ENCODE measurements around the gene CLINT1. TPM values are rescaled to one million over a fixed set of nuclear protein-coding genes. Genes with fewer than 3 reads are reported as not detected.

CLINT1 gene
- total RNA-seq, 1 donor: 78.6 TPM

DNA sequence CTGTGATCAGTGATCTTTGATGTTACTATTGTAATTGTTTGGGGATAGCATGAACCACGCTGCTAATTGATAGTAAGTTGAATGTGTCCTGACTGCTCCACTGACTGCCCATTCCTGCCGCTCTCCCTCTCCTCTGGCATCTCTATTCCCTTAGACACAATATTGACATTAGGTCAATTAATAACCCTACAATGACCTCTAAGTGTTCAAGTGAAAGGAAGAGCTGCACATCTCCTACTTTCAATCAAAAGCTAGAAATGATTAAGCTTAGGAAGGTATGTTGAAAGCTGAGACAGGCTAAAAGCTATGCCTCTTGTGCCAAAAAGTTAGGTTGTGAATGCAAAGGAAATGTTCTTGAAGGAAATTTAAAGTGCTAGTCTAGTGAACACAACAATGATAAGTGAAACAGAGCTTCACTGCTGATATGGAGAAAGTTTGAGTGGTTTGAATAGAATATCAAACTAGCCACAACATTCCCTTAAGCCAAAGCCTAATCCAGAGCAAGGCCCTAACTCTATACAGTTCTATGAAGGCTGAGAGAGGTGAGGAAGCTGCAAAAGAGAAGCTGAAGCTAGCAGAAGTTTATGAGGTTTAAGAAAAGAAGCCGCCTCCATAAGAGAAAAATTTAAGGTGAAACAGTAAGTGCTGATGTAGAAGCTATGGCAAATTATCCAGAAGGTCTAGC is 12.9 kb downstream of the CLINT1 start:
- TF ChIP-seq, protein P1, sequence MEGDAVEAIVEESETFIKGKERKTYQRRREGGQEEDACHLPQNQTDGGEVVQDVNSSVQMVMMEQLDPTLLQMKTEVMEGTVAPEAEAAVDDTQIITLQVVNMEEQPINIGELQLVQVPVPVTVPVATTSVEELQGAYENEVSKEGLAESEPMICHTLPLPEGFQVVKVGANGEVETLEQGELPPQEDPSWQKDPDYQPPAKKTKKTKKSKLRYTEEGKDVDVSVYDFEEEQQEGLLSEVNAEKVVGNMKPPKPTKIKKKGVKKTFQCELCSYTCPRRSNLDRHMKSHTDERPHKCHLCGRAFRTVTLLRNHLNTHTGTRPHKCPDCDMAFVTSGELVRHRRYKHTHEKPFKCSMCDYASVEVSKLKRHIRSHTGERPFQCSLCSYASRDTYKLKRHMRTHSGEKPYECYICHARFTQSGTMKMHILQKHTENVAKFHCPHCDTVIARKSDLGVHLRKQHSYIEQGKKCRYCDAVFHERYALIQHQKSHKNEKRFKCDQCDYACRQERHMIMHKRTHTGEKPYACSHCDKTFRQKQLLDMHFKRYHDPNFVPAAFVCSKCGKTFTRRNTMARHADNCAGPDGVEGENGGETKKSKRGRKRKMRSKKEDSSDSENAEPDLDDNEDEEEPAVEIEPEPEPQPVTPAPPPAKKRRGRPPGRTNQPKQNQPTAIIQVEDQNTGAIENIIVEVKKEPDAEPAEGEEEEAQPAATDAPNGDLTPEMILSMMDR (IDR thresholded peaks at IDR 0.05; ENCODE audit: insufficient read depth, low read length): no peak
- no peak overlapping the region for H3K4me3 ChIP-seq (ENCODE audit: low read depth, low read length)
- DNase-seq (ENCODE audit: low read depth): no peak

DNA sequence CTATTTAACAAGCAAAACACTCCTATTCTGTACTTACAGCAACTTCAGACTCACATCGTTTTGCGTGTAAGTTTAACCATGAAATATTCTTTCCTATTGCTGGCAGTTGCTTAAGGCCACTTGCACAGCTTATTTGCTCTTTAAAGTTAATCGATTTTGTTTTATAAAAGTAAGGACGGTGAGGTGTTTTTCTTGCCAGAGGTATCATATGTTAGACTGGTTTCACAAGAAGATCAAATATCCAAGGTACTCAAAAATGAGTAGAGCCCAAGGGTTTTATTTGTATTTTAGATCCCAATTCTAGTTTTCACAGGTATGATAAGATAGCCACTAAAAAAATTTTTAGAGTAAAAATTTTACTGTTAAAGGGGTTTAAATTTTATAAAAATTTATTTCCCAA is 16.2 kb downstream of the CLINT1 start:
- no peak for DNase-seq (ENCODE audit: low read depth)
- TF ChIP-seq, protein P1 (IDR thresholded peaks at IDR 0.05; ENCODE audit: insufficient read depth, low read length): no peak

DNA sequence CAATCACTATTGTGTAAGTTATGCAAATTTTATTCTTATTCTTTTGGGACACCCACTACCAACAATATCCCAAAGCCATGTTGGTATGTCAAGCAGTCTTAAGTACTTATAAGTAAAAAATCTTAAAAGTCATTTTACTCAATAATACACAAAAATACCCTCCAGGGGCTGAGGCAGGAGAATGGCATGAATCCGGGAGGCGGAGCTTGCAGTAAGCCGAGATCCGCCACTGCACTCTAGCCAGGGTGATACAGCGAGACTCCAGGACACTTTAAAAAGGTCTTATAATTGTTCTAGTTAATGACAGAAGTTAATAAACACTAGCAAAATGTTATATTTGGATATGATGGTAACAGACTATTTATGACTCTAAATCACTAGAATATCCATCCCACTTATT is 16.8 kb downstream of the CLINT1 start:
- no peak overlapping the region for H3K4me3 ChIP-seq (ENCODE audit: low read depth, low read length)
- TF ChIP-seq, protein P1 (IDR thresholded peaks at IDR 0.05; ENCODE audit: insufficient read depth, low read length): no peak
- DNase-seq (ENCODE audit: low read depth): no peak

More for the DNA sequence above, 16.2 kb downstream of the CLINT1 start:
- no peak overlapping the region for H3K4me3 ChIP-seq (ENCODE audit: low read depth, low read length)

DNA sequence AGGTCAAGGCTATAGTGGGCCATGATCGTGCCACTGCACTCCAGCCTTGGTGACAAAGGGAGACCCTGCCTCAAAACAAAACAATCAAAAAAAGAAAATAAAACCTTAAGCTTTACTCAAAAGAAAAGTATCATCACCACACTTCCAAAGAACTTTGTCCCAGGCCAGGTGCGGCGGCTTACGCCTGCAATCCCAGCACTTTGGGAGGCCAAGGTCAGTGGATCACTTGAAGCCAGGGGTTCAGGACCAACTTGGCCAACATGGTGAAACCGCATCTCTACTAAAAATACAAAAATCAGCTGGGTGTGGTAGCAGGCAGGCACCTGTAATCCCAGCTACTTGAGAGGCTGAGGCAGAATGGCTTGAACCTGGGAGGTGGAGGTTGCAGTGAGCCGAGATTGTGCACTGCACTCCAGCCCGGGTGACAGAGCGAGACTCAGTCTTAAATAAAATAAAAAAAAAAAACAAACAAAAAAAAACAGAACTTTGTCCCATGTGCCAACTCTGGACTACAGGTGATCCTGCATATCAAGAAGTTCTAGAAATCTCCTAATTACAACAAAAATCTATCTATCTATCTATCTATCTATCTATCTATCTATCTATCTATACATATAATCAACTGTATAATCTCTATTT is 19.7 kb downstream of the CLINT1 start:
- DNase-seq (ENCODE audit: low read depth): no peak
- no peak overlapping the region for H3K4me3 ChIP-seq (ENCODE audit: low read depth, low read length)
- TF ChIP-seq, protein P1 (IDR thresholded peaks at IDR 0.05; ENCODE audit: insufficient read depth, low read length): no peak

DNA sequence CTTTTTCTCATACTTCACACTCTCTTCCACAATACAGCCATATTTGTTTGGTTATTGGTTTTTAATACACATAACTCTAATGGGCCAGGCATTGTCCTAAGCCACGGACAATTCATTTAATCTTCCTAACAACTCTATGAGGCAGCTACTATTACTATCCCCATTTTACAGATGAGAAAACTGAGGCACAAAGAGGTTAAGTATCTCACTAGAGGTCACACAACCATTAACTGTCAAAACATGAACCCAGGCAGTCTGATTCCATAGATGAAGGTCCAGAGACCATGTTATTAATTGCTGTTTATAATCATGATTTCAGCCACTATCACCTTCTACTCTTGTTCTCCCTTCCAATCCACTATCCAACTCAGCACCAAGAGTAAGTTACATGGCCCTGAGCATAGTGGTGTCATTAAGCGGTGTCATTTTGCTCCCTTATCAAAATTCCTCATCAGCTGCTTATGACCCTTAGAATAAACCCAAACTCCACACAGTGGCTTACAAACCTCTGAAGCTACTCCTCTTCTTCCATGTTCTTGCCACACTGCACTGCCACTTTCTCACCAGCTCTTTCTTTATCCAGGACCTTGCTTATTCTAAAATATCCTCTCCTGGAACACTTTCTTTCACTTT is 22.7 kb downstream of the CLINT1 start:
- TF ChIP-seq, protein P1 (IDR thresholded peaks at IDR 0.05; ENCODE audit: insufficient read depth, low read length): no peak
- no peak for DNase-seq (ENCODE audit: low read depth)
- no peak overlapping the region for H3K4me3 ChIP-seq (ENCODE audit: low read depth, low read length)

DNA sequence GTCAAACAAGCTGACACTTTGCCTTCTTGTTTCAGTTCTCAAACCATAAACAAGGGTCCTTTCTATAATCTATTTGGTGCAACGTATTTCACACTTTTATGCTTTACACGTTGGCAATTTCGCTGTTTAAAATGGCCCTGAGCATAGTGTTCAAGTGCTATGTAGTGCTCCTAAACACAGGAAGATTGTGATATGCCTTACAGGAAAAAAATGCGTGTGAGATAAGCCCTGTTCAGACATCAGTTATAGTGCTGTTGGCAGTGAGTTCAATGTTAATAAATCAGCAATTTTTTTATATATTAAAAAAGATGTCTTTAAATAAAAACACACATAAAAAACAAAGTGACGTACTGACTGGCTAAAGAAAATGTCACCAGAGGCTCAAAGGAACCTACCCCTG is 23.9 kb downstream of the CLINT1 start:
- DNase-seq (ENCODE audit: low read depth): no peak
- H3K4me3 ChIP-seq (ENCODE audit: low read depth, low read length): no peak overlapping the region
- TF ChIP-seq, protein P1 (IDR thresholded peaks at IDR 0.05; ENCODE audit: insufficient read depth, low read length): no peak
